Measurements from ENCODE around the gene TARS2. TPM values are rescaled to one million over a fixed set of nuclear protein-coding genes. Genes with fewer than 3 reads are reported as not detected.

Gene TARS2
- total and polyA plus RNA-seq, 10 of the 15 experiments (the other 5 are each of a cell fraction or from before 2014, with no cell fraction given): 11.0 to 51.8 (median 45.2) TPM

- POLR2A ChIA-PET: no interaction called here
- no peak overlapping the region for H3K4me2 ChIP-seq (ENCODE audit: control insufficient read depth, insufficient read depth)
- RAD21 ChIA-PET (ENCODE audit: unreplicated experiment): no interaction called here
- no peaks in the 10 kb centered on the region for H3K27me3 ChIP-seq (replicated peaks in 1 of 2; ENCODE audit: control insufficient read depth in 2 of 2, insufficient read depth in 2 of 2, low read length in 1 of 2)
- no peak overlapping the region for H3K9ac ChIP-seq (ENCODE audit: control insufficient read depth, insufficient read depth, low read length)
- ATAC-seq (no peak), DNase-seq (ENCODE audit: low read depth, low spot score) (no peak), FAIRE-seq (no peak)
- intact Hi-C loops (cut with micrococcal nuclease; ENCODE audit: unreplicated experiment) (no loop called here), in situ Hi-C loops (cut with MboI) (no loop called here)
- 90% methylated on average over 10 of the region's 10 CpGs for WGBS (ENCODE audit: insufficient coverage, insufficient replicate concordance, low lambda C conversion rate, missing lambda C conversion rate)
- BruUV-seq (replicated peaks): no TSS peak
- CTCF ChIA-PET: no interaction called here
- no peaks in the 10 kb centered on the region for H4K20me1 ChIP-seq (ENCODE audit: control insufficient read depth, insufficient read depth)
- no peaks in the 10 kb centered on the region for H3K4me1 ChIP-seq (ENCODE audit: control insufficient read depth, insufficient read depth, low read length)
- no peak overlapping the region for H3K4me3 ChIP-seq
- no peak overlapping the region for H3K27ac ChIP-seq (ENCODE audit: control insufficient read depth, insufficient read depth)
- SMC1A ChIA-PET (ENCODE audit: uncharacterized antibody, unreplicated experiment): no interaction called here
- TF ChIP-seq ELK1 (IDR thresholded peaks at IDR 0.05; ENCODE audit: low read depth, low read length) (no peak), TCF3 (IDR thresholded peaks at IDR 0.05; ENCODE audit: borderline replicate concordance, insufficient read depth, low read depth, low read length) (no peak), SPI1 (IDR thresholded peaks at IDR 0.05; ENCODE audit: borderline replicate concordance, insufficient read depth, low read depth, low read length) (no peak), PAX8 (IDR thresholded peaks at IDR 0.05) (no peak), NKRF (conservative IDR thresholded peaks at IDR 0.05) (no peak), EGR1 (IDR thresholded peaks at IDR 0.05; ENCODE audit: borderline replicate concordance in 1 of 2, low read depth in 2 of 2, low read length in 2 of 2) (no peak), PML (IDR thresholded peaks at IDR 0.05; ENCODE audit: low read length) (no peak), CUX1 (IDR thresholded peaks at IDR 0.05; ENCODE audit: insufficient replicate concordance, low read depth, low read length) (no peak), HCFC1 (IDR thresholded peaks at IDR 0.05; ENCODE audit: low read length) (no peak), RUNX3 (IDR thresholded peaks at IDR 0.05; ENCODE audit: low read length) (no peak), NBN (IDR thresholded peaks at IDR 0.05) (no peak), TAF1 (IDR thresholded peaks at IDR 0.05; ENCODE audit: borderline replicate concordance, low read depth, low read length) (no peak), ZNF384 (IDR thresholded peaks at IDR 0.05; ENCODE audit: borderline replicate concordance, low read depth, low read length) (no peak), POLR2A (IDR thresholded peaks at IDR 0.05; ENCODE audit: low read depth, low read length) (no peak), ZBED1 (IDR thresholded peaks at IDR 0.05; ENCODE audit: borderline replicate concordance) (no peak)
- no peaks in the 10 kb centered on the region for H3K79me2 ChIP-seq (ENCODE audit: control insufficient read depth, insufficient read depth, low read length)
- peaks cover 14 to 18% of the 10 kb centered on the region in 2 experiments; a peak in 3 of 4 replicates for H3K36me3 ChIP-seq (ENCODE audit: control insufficient read depth in 2 of 2, insufficient read depth in 2 of 2, low read length in 1 of 2)
- no peak overlapping the region for H2AFZ ChIP-seq (ENCODE audit: control insufficient read depth, low read depth, low read length)
- no peaks in the 10 kb centered on the region for H3K9me3 ChIP-seq (replicated peaks; ENCODE audit: control insufficient read depth, insufficient read depth, low read length)
These were observed 14.5 kb upstream of the TARS2 start for GRCh38 chr1:150472601-150473200.

Data from GM12878 (cell line).